Epidermal melanocyte (primary cell): ENCODE measurements around the gene CMPK2.
"Not testable (repeated sequence)": the region's sequence is repeated elsewhere in the genome, so short reads cannot be mapped to it uniquely, and the experiment has no call there.

ENCODE experiments used
- DNase-seq: peaks from one replicate; pipeline ENCODE4 v3.0.0; 2011; ENCODE audit warnings: low spot score; ENCODE audit not compliant: insufficient read length

The CMPK2 gene

DNA sequence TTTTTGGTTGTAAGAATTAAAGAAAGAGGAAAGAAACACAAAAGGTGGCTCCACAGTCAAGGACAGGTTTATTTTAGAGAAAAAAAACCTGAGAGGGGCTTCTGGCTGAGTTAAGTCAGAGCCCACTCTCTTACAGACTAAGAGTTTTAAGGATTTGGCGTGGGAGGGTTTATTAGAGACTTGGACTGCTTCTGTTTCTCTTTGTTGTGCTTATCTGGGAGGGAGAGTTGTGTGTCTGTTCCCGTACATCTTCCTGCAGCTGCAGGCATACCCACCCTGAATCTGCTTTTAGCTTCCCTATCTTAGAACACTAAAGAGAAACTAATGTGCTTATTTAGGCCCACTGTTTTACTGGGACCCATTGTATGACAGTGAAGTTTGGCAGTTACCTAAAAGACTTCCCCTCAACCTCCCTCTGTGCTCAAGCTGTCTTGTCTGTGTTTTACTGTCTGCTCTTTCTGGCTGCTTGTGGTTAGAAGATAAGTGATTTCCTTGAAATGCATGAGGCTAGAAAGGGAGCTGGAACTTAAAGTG, 14.6 kb upstream of the CMPK2 start:
- DNase-seq = no peak

DNA sequence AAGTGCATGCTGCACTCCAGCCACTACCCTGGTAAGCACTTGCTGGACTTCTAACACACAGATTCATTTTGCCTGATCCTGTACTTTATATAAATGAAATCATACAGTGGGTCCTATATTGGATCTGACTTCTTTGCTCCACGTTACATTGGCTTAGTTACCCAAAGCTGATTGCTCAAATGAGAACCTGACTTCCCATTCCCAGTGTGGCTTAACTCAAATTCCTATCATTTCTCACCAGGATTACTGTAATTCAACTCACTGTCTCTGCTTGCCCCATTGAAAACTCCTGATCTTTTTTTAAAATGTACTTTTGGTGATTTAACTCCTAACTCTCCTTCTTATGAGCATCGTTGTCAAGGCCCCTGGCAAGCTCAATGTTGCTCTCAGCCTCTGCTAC, 13.3 kb upstream of the CMPK2 start:
- no peak for DNase-seq

DNA sequence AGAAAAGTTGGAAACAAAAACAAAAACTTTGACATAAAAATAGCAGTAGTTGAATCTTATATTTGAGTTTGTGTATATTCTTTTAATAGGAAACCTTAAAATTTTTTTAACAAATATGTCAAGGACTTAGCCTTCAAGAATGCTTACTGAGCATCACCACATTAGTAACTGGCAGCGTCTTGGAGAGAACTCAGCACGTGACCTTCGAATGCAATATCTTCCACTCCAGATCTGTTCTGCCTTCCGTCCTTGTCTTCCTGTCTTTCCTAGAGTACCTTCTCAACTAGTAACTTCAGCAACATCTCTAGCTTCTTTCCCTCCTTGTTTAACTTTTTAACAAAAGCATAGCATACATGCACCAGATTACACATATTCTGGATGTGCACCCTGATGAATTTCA, 12.8 kb upstream of the CMPK2 start:
- DNase-seq = no peak

DNA sequence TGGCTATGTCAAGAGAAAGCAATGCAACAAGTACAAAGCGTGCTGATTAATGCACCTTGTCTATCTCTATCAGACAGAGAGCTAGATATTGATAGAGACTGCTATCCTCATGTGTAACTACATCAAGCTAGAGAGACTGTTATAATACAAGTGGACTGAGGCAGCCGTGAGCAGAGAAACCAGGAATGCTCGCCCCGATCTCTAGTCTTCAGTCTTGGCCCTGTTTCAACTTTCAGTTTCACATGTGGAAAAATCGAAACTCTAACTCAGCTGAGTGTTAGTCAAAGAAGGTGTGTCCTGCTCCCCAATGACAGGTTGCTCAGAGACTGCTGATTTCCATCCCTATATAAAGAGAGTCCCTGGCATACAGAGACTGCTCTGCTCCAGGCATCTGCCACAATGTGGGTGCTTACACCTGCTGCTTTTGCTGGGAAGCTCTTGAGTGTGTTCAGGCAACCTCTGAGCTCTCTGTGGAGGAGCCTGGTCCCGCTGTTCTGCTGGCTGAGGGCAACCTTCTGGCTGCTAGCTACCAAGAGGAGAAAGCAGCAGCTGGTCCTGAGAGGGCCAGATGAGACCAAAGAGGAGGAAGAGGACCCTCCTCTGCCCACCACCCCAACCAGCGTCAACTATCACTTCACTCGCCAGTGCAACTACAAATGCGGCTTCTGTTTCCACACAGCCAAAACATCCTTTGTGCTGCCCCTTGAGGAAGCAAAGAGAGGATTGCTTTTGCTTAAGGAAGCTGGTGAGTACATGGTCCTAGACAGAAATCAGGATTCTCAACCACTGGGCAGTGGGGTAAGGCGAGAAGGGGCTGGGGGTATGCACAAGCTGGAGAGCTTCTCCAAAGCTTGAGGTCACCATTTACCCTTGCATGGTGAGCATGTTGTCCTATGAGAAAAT, 11.9 kb upstream of the CMPK2 start, which contains the start of gene RSAD2:
Gene RSAD2, plus strand, starts transcription at position 376 of the 903 bp plus-strand sequence. Its CDS starts 24 bp downstream, at position 400.
- DNase-seq = no peak

DNA sequence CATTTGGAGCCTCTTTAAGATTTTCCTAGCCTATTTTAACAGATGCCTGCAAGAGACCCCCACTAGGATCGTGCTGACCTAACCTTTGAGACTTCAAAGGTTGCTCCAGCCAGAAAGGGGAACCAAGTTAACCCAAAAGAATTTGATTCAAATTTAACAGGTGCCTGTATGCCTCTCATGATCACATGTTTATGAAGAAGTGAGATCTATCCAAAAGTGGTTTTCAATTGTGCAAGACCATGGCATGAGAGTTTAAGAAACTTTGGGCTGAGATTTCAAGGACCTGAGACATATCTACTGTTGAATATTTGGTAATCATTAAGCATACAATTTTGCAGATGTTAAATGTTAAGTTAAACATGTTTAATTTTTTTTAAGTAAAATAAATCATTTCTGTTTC, 10.6 kb upstream of the CMPK2 start:
- DNase-seq = no peak

DNA sequence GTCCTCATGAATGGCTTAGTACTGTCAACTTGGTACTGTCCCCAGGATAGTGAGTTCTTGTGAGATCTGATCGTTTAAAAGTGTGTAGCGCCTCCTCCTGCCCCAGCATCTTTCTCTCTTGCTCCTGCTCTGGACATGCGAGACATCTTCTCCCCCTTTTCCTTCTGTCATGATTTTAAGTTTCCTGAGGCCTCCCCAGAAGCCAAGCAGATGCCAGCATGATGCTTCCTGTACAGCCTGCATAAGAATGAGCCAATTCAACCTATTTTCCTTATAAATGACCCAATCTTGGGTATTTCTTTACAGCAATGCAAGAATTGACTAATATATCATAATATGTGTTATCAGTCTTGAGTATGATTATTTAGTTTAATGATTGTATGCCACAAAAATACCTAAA, 8.3 kb upstream of the CMPK2 start:
- DNase-seq = no peak

DNA sequence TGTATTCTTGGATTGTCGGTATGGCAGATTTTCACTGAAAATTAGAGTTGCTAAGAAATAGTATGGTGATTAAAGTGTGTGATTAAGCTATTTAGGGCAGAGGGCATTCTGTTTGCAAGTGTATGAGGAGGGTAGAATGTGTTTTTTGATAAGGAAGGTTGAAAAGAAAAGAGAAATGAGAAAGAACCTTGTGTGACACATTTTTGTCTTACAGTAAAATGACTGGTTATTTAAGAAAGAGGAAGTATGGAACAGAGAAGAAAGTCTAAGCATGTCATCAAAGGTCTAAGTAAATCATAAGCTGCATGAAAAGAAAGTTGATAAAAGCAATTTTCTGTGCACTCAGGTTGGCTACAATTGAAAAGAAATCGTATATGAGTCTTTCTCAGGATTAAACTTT, 6.7 kb upstream of the CMPK2 start:
- no peak for DNase-seq

DNA sequence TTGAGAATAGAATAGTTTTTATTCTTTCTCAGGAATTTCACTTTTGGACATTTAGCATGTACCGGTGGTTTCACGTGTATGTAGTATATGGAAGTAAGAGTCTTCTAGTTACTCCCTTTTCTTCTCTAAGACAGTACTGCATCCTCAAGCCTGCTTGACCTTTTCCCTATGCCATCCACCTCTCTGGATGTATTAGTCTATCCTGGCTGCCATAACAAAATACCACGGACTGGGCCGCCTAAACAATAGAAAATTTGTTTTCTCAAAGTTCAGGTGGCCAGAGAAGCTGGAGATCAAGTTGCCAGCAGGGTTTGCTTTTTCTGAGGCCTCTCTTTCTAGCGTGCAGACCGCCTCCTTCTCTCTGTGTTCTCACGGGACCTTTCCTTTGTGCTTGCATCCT, 1.3 kb upstream of the CMPK2 start:
- DNase-seq = no peak

DNA sequence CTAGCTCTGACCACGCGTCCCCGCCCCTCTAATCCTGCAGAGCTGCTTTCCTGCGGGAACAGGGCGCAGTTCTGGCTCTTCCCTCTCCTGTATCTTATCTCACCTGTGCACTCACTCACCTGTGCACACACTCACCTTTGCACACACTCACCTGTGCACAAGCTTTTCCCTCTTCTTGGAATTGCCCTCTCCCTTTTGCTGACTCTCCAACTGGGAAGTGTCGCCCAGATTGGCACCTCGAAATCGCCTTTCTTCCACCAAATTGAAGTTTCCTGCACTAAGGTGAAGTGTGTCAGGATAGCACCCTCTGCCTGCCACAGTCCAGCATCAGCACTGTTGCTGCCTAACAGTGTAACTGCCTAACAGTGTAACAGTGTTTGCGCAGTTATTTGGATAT, 566 bp upstream of the CMPK2 start:
- DNase-seq = no peak

DNA sequence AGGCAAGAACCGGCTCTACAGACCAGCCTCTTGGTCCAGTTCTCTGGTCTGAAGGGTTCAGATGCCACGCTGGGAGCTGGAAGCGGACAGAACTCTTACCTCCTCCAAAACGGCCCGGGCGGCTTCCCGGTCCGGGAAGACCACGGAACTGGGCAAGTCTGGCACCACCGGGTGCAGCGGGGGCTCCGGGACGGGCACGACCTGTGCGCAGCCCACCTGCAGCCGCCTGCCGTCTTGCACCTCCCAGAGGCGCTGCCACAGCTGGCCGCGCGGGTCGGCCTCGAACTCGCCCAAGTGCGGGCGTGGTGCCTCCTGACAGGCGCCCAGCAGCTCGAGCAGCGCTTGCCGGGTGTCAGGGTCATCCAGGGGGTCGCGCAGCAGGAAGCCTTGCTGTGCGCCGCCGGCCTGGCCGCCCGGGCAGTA, 773 bp downstream of the CMPK2 start:
- DNase-seq = no peak

DNA sequence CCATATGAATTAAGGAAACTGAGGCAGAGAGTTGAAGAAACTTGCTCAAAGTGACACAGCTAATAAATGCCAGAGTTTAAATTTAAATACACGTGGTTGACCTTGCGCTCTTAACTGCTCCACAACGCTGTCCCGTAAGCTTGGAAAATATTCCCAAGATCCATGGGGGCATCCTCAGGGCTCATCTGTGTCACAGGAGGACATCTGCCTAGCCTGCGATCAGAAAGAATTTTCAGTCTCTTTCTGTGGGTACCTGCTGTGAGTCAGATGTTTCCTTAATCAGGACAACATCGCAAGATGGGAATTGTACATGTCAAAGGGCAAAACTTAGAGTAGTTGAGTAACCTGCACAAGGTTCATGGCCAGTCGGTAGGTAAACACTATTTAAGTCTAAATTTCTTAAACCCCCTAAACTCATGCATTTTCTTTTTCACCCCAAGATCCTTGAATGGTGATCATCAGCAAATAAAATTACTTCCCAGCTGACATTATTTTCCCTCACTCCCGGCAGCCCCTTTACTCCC, 1.4 kb downstream of the CMPK2 start:
- no peak for DNase-seq

DNA sequence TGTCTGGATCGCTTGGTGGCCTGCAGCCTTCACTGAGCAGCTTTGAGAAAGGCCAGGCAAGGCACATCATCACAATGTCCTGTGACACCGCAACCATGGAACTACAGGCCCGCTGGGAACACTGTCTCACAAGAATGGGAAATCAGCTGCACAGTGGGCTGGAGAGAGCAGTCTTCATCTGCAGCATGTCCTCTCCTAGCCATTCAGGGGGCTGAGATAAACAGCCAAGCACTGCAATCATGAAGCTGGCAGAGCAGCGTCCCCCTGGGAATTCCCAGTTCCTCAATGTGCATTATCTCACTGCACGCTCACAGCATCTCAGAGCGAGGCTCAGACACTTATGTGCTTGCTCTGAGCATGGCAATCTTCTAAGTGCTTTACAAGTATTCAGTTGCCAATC, 1.9 kb downstream of the CMPK2 start:
- no peak for DNase-seq

DNA sequence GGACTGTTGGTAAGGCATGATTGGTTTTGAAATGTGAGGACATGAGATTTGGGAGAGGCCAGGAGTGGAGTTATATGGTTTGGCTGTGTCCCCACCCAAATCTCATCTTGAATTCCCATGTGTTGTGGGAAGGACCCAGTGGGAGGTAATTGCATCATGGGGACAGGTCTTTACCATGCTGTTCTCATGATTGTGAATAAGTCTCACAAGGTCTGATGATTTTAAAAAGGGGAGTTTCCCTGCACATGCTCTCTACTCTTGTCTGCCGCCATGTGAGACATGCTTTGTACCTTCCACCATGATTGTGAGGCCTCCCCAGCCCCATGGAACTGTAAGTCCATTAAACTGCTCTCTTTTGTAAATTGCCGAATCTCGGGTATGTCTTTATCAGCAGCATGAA, 5.4 kb downstream of the CMPK2 start:
- DNase-seq = no peak

DNA sequence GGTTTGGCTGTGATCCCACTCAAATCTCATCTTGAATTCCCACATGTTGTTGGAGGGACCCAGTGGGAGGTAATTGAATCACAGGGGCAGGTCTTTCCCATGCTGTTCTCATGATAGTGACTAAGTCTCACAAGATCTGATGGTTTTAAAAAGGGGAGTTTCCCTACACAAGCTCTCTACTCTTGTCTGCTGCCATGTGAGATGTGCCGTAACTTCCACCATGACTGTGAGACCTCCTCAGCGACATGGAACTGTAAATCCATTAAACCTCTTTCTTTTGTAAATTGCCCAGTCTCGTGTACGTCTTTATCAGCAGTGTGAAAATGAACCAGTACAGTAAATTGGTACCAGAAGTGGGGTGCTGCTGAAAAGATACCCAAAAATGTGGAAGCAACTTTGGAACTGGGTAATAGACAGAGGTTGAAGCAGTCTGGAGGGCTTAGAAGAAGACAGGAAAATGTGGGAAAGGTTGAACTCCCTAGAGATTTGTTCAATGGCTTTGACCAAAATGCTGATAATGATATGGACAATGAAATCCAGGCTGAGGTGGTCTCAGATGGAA, 7.2 kb downstream of the CMPK2 start:
- DNase-seq = not testable (repeated sequence)

DNA sequence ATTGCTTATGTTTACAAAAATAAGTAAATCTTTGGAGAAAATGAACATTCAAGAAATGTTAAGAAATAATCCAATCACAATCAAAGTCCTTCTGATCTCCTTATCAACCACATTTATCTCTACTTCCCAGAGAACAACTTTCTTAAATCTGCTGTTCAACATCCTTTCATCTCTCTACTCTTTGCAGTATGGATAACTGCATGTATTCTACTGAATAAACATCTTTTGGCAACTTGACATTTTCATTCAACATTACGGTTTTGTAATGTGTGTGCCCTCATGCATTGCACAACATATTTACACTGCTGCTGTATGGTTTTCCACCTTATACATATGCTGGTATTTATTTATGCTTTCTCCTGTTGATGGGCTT, 9.2 kb downstream of the CMPK2 start:
- no peak for DNase-seq

DNA sequence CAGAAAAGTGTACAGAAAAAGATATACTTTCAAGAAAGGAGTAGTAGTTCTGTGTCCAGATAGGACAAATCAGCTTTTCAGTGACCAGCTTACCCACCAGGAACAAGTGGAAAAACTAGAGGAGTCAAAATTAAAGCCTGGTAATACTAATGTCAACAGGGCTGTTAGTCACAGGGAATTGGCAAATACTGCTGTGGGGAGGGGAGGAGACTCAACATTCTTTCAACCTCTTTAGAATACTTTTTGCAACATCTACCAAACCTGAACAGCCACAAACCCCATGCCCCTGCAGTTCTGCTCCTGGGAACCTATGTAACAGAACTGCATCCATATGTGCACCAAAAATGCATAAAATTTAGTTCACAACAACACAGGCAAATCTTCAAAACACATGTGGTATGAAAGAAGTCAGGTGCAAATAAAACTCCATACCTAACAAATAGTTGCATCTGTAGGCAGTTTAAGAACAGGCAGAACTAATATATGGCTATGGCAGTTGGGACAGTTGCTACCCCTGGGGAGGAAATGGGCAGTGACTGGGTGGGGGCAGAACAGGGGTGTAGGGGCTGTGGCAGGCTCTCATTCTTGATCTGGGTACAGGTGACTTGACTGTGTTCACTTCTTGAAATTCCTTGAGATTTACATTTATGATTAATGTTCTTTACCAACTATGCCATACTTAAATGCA, 9.7 kb downstream of the CMPK2 start:
- DNase-seq = no peak

DNA sequence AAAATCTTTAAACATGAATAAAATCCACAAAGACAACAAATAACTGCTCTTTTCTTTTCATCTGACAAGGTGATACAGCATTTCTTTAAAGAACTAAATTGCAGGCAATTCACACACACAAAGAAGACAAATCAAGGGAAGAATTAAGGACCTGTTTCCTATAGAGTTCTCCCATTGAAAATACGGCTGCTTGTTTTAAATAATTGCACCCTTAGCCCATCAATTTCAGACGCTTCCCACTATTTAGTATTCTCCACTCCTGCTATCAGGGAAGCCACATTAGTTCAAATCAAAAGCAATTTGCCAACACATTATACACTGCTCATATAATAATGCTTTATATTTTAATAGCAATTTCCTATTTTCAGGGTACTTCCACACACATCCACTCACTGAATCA, 11.3 kb downstream of the CMPK2 start:
- DNase-seq = no peak

DNA sequence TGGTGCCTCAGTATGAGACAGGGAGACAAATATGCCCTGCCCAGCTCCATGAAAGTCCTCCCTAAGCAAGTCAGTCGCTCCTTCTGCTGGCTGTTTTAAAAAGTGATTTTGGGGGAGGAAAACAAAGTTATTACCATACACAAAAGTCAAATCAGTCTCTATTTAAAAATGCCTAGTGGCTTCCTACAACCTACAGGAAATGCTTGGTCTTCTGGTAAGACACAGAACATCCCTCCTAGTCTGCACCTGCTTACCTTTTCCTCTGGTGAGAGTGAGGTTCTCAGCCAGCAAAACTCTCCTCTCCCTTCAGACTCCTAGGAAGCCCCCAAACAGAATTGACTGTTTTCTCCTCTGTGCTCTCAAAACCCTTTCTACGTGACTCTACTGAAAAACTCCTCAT, 13.5 kb downstream of the CMPK2 start:
- no peak for DNase-seq

DNA sequence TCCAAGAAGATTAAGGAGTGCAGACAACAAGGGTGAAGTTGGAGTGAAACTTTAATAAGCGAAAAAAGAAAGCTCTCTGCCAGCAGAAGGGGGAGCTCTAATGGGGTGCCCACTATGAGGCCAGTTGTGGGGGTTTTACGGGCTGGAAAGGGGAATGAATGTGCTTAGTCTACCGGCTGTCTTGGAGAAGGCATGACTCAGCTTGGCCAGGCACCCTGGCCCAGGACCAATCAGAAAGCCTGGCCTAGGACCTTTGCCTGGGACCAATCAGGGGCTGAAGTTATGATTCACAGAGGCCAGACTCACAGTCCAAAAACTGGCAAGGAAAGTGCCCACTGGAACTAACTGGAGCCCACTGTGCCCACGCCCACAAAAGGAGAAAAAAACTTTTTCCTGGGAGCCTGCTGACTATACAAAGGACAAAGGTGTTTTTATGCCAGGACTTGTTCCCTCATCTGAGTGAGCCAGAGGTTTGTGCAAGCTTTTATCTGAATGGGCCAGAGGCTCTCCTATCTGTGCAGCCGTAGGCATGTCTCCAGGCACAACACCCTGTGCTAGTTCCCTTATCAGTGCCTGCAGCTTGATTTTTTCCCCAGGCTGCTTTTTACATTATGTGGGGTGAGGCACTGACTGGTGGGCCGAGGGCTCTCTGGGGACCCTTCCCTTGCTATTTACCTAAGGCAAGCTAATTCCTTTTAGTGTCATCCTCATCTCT, 18.6 kb downstream of the CMPK2 start:
- DNase-seq = no peak

DNA sequence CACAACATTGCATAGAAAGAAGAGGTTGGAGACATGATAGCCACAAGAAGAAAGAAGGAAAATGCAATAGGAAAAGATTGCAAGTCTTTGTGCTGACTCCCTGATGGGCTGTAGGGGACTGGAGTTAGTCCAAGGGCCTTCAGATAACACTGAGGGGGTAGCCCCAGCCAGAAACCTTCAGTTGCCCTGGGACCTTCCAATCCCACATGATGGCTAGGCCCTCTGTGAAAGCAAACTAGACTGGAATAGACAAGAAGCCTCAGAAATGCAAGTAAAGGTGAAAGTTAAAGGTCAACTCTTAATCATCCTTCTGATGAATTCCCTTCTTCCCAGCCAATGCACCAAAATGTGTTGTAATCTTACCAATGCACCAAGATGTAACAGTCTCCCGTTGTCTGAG, 19.2 kb downstream of the CMPK2 start:
- DNase-seq = no peak

DNA sequence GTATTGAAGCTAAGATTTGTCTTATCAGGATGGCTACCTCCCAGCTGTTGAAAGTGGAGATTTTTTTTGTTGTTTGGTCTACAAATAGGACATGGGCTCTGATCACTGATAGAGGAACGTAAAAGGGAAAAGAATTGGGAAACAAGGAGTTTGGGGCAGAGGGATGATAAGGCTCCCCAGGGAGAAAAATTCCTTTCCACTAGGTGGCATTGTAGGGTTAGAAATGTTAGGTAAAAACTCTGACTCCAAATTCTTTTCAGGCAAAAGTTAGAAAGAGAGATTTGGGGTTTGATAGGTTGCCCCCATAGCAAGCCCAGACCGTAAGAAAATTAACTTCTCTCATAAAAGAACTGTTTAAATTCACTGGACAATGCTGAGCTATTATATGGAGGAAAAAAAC, 19.8 kb downstream of the CMPK2 start:
- no peak for DNase-seq
